ENCODE results near the gene NYNRIN. TPM values are rescaled to one million over a fixed set of nuclear protein-coding genes. Genes with fewer than 3 reads are reported as not detected.

NYNRIN gene
- polyA plus RNA-seq, 1 donor from 2014 or later: 5.7 TPM

GRCh38 chr14:24382064-24382371, 16.8 kb upstream of the NYNRIN start:
- Histone ChIP-seq H3K9ac (ENCODE audit: low read length) (no peak overlapping the region), H3K4me2 (ENCODE audit: low read length) (no peak overlapping the region), H2AFZ (ENCODE audit: low read depth, low read length) (no peak overlapping the region), H3K36me3 (ENCODE audit: insufficient read depth, low read length) (no peaks in the 10 kb centered on the region), H3K27me3 (ENCODE audit: insufficient read depth, low read depth, low read length) (no peaks in the 10 kb centered on the region), H3K9me2 (ENCODE audit: insufficient read depth, low read length) (no peaks in the 10 kb centered on the region), H3K9me3 (ENCODE audit: low read length) (no peaks in the 10 kb centered on the region), H3K4me3 (ENCODE audit: low read length) (no peak overlapping the region), H3K79me2 (replicated peaks; ENCODE audit: insufficient read depth, low read length) (no peaks in the 10 kb centered on the region), H3F3A (ENCODE audit: insufficient read depth, low read length, poor library complexity, severe bottlenecking) (no peaks in the 10 kb centered on the region), H4K20me1 (ENCODE audit: insufficient read depth) (no peaks in the 10 kb centered on the region), H3K27ac (ENCODE audit: low read length) (no peak overlapping the region)
- TF ChIP-seq TAF1 (IDR thresholded peaks at IDR 0.05; ENCODE audit: low read depth) (no peak), RAD21 (conservative IDR thresholded peaks at IDR 0.05) (no peak), REST (IDR thresholded peaks at IDR 0.05; ENCODE audit: borderline replicate concordance) (no peak), EP300 (conservative IDR thresholded peaks at IDR 0.05; ENCODE audit: poor library complexity, severe bottlenecking) (no peak), POLR2AphosphoS5 (IDR thresholded peaks at IDR 0.05) (no peak)

- Histone ChIP-seq H3K27ac (ENCODE audit: low read length) (no peak overlapping the region), H3K4me2 (ENCODE audit: low read length) (no peak overlapping the region), H3K9ac (ENCODE audit: low read length) (no peak overlapping the region), H3K79me2 (replicated peaks; ENCODE audit: insufficient read depth, low read length) (no peaks in the 10 kb centered on the region), H3K4me3 (ENCODE audit: low read length) (no peak overlapping the region), H2AFZ (ENCODE audit: low read depth, low read length) (no peak overlapping the region), H3K36me3 (ENCODE audit: insufficient read depth, low read length) (no peaks in the 10 kb centered on the region), H3K9me3 (ENCODE audit: low read length) (no peaks in the 10 kb centered on the region), H3K27me3 (ENCODE audit: insufficient read depth, low read depth, low read length) (no peaks in the 10 kb centered on the region), H4K20me1 (ENCODE audit: insufficient read depth) (no peaks in the 10 kb centered on the region), H3F3A (ENCODE audit: insufficient read depth, low read length, poor library complexity, severe bottlenecking) (no peaks in the 10 kb centered on the region), H3K9me2 (ENCODE audit: insufficient read depth, low read length) (no peaks in the 10 kb centered on the region)
- TF ChIP-seq MXI1 (conservative IDR thresholded peaks at IDR 0.05; ENCODE audit: poor library complexity, severe bottlenecking) (no peak), RAD21 (conservative IDR thresholded peaks at IDR 0.05) (no peak), TAF1 (IDR thresholded peaks at IDR 0.05; ENCODE audit: low read depth) (no peak), POLR2AphosphoS5 (IDR thresholded peaks at IDR 0.05) (no peak), EP300 (conservative IDR thresholded peaks at IDR 0.05; ENCODE audit: poor library complexity, severe bottlenecking) (no peak)
Observed at GRCh38 chr14:24384169-24384568, 14.6 kb upstream of the NYNRIN start.

- no peak overlapping the region for H2AFZ ChIP-seq (ENCODE audit: low read depth, low read length)
- H3K27ac ChIP-seq (ENCODE audit: low read length): no peak overlapping the region
- TF ChIP-seq CTCF (IDR thresholded peaks at IDR 0.05; ENCODE audit: poor library complexity, severe bottlenecking): no peak
- no peak for TF ChIP-seq MXI1 (conservative IDR thresholded peaks at IDR 0.05; ENCODE audit: poor library complexity, severe bottlenecking)
- TF ChIP-seq POLR2AphosphoS5 (IDR thresholded peaks at IDR 0.05): no peak
- no peak for TF ChIP-seq REST (IDR thresholded peaks at IDR 0.05; ENCODE audit: borderline replicate concordance)
- TF ChIP-seq EP300 (conservative IDR thresholded peaks at IDR 0.05; ENCODE audit: poor library complexity, severe bottlenecking): no peak
- TF ChIP-seq TAF1 (IDR thresholded peaks at IDR 0.05; ENCODE audit: low read depth): no peak
- no peak for TF ChIP-seq SMC3 (conservative IDR thresholded peaks at IDR 0.05; ENCODE audit: poor library complexity)
- no peak for TF ChIP-seq EZH2 (IDR thresholded peaks at IDR 0.05; ENCODE audit: borderline replicate concordance, insufficient read depth, low read length, poor library complexity, severe bottlenecking)
- no peak for TF ChIP-seq RAD21 (conservative IDR thresholded peaks at IDR 0.05)
- no peak overlapping the region for H3K4me3 ChIP-seq (ENCODE audit: low read length)
- no peaks in the 10 kb centered on the region for H3K27me3 ChIP-seq (ENCODE audit: insufficient read depth, low read depth, low read length)
- H4K20me1 ChIP-seq (ENCODE audit: insufficient read depth): no peaks in the 10 kb centered on the region
- no peaks in the 10 kb centered on the region for H3K9me2 ChIP-seq (ENCODE audit: insufficient read depth, low read length)
- no peak overlapping the region for H3K9ac ChIP-seq (ENCODE audit: low read length)
- H3F3A ChIP-seq (ENCODE audit: insufficient read depth, low read length, poor library complexity, severe bottlenecking): no peaks in the 10 kb centered on the region
- no peaks in the 10 kb centered on the region for H3K36me3 ChIP-seq (ENCODE audit: insufficient read depth, low read length)
- no peaks in the 10 kb centered on the region for H3K9me3 ChIP-seq (ENCODE audit: low read length)
- H3K79me2 ChIP-seq (replicated peaks; ENCODE audit: insufficient read depth, low read length): no peaks in the 10 kb centered on the region
- no peak overlapping the region for H3K4me2 ChIP-seq (ENCODE audit: low read length)
Observed at GRCh38 chr14:24385524-24385923, 13.3 kb upstream of the NYNRIN start.

All from neural cell (in vitro differentiated cells).